Measurements from ENCODE around the gene SPRR1A.

SPRR1A gene

DNA sequence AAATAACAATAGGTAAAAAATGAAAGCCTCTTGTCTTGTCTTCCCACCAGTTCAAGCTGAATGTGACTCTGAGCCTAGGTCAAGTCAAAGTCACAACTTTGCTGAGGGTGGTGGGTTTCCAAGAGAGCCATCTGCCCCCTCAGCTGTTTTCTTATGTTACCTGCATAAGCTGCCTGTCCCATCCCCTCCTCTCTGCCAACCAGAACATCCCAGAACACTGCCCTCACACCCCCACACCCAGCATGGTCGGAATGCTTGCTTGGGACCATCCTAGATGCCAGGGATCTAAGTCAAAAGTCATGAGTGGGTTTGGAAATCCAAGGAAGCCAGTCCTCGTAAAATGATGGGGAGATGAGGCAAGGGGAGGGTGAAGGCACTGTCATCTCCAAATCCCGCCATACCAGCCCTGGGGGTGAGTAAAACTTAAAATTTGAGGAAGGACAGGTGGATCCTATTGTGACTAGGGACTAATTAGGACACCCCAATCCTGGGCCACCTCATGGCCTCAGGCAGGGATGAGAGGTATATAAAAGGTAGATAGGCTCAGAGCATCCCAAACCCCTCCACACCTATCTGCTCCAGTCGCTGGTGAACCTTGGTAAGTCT lies 37.1 kb upstream of the SPRR1A start, which contains the start of gene SPRR5:
Gene SPRR5 (plus strand): TSS at position 556 of the 606 bp plus-strand sequence. CDS start 1,349 bp downstream, outside the sequence.
- H3K9me3 ChIP-seq, result no peaks in the 10 kb centered on the region
- H3K4me3 ChIP-seq, result no peak within 1 kb of the TSS
- DNase-seq, result no peak
- H3K4me1 ChIP-seq, result no peaks in the 10 kb centered on the region
- intact Hi-C loops (cut with DNase I; ENCODE audit: low total_unique reads), result no loop called here
- no peak for TF ChIP-seq CTCF (IDR thresholded peaks at IDR 0.05)
- no peak within 1 kb of the TSS for H3K27ac ChIP-seq
- no peaks in the 10 kb centered on the region for H3K36me3 ChIP-seq
- H3K27me3 ChIP-seq, result no peaks in the 10 kb centered on the region

GRCh38 chr1:152951711-152952110 lies 32.2 kb upstream of the SPRR1A start:
- Histone ChIP-seq H3K4me1 (no peaks in the 10 kb centered on the region), H3K27ac (no peak overlapping the region), H3K36me3 (no peaks in the 10 kb centered on the region), H3K9me3 (no peaks in the 10 kb centered on the region), H3K27me3 (no peaks in the 10 kb centered on the region), H3K4me3 (no peak overlapping the region)
- intact Hi-C loops (cut with DNase I; ENCODE audit: low total_unique reads), result no loop called here
- no peak for DNase-seq
- TF ChIP-seq CTCF (IDR thresholded peaks at IDR 0.05), result no peak

GRCh38 chr1:152953761-152954160 lies 30.1 kb upstream of the SPRR1A start:
- intact Hi-C loops (cut with DNase I; ENCODE audit: low total_unique reads), result no loop called here
- Histone ChIP-seq H3K4me1 (no peaks in the 10 kb centered on the region), H3K36me3 (no peaks in the 10 kb centered on the region), H3K9me3 (no peaks in the 10 kb centered on the region), H3K4me3 (no peak overlapping the region), H3K27ac (no peak overlapping the region), H3K27me3 (no peaks in the 10 kb centered on the region)
- no peak for TF ChIP-seq CTCF (IDR thresholded peaks at IDR 0.05)
- no peak for DNase-seq

DNA sequence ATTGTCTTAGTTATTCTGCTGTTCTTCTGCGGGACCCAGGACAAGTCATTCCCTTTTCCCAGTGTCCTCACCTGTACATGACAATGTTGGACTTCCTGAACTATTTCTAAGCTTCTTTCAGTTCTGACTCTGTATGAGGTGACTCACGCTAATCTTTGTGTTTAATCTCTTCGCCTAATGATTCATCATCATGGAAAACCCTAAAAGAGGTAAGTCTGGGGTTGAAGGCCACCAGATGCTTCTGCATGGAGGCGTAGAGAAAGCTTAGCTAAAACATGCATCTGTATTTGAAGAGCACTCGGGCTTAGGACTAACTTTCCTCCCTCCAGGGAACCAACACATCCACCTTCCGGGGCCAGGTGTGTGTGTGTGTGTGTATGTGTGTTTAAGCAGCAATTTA lies 29.4 kb upstream of the SPRR1A start:
- no peak overlapping the region for H3K4me3 ChIP-seq
- DNase-seq, result no peak
- intact Hi-C loops (cut with DNase I; ENCODE audit: low total_unique reads), result no loop called here
- TF ChIP-seq CTCF (IDR thresholded peaks at IDR 0.05), result no peak
- H3K4me1 ChIP-seq, result no peaks in the 10 kb centered on the region
- no peaks in the 10 kb centered on the region for H3K36me3 ChIP-seq
- H3K27ac ChIP-seq, result no peak overlapping the region
- no peaks in the 10 kb centered on the region for H3K9me3 ChIP-seq
- no peaks in the 10 kb centered on the region for H3K27me3 ChIP-seq

DNA sequence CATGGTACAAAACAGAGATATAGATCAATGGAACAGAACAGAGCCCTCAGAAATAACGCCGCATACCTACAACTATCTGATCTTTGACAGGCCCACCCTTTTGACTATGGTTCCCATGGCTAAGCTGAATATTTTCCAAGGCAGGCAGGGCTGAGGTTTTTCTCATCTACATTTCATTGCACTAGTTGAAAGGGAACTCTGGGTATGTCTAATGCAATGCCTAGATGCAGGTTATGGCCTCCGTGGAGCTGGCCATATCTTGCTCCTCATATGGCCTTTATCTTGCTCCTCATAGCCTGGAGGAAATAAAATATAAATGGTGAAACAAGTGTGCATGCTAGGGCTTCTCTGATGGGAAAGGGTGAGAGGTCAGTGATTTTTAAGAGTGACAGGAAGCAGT lies 26.3 kb upstream of the SPRR1A start:
- Histone ChIP-seq H3K9me3 (no peaks in the 10 kb centered on the region), H3K4me3 (no peak overlapping the region), H3K36me3 (no peaks in the 10 kb centered on the region), H3K27ac (no peak overlapping the region), H3K27me3 (no peaks in the 10 kb centered on the region), H3K4me1 (no peaks in the 10 kb centered on the region)
- intact Hi-C loops (cut with DNase I; ENCODE audit: low total_unique reads), result no loop called here
- no peak for DNase-seq
- no peak for TF ChIP-seq CTCF (IDR thresholded peaks at IDR 0.05)

DNA sequence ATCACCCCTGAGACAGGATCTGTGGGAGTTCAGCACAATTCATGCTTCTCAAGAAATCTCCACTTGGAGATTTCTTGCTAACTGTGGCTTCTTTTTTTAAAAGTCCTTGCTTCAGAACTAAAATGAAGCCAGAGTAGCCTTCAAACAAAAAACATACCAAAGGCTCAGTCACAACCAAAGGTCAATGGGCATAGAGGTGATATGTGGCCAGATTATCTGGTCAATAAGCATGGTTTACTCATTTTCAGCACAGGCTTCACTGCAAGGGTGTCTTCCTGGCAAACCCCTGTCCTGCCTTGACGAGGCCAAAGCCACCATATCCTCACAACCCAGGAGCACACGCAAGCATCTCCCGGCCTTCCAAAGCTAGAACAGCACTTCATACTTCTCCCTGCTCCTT lies 24.6 kb upstream of the SPRR1A start:
- no peaks in the 10 kb centered on the region for H3K9me3 ChIP-seq
- no peak overlapping the region for H3K4me3 ChIP-seq
- H3K36me3 ChIP-seq, result no peaks in the 10 kb centered on the region
- DNase-seq, result no peak
- no peaks in the 10 kb centered on the region for H3K4me1 ChIP-seq
- H3K27me3 ChIP-seq, result no peaks in the 10 kb centered on the region
- H3K27ac ChIP-seq, result no peak overlapping the region
- no peak for TF ChIP-seq CTCF (IDR thresholded peaks at IDR 0.05)
- intact Hi-C loops (cut with DNase I; ENCODE audit: low total_unique reads), result no loop called here
